GM19395 (cell line): Measurements from ENCODE around the gene ZNF669.

ENCODE experiments used
- ATAC-seq: cut with Tn5 transposase; IDR thresholded peaks from one replicate; pipeline ENCODE4 v1.9.1; 2021; ENCODE audit warnings: mild to moderate bottlenecking, moderate library complexity; ENCODE audit not compliant: unreplicated experiment

ZNF669 gene

GRCh38 chr1:247077213-247077612 is 26.9 kb downstream of the ZNF669 start:
- ATAC-seq: no peak

GRCh38 chr1:247070645-247071044 is 33.5 kb downstream of the ZNF669 start:
- ATAC-seq: no peak

- ATAC-seq: no peak
Measured at GRCh38 chr1:247064304-247064703, 39.9 kb downstream of the ZNF669 start.

GRCh38 chr1:247060771-247061170 is 43.4 kb downstream of the ZNF669 start:
- ATAC-seq: no peak

GRCh38 chr1:247056071-247056470 is 48.1 kb downstream of the ZNF669 start:
- no peak for ATAC-seq

- ATAC-seq: no peak
Measured at GRCh38 chr1:247054992-247055415, 49.2 kb downstream of the ZNF669 start.
